ENCODE results near the gene CCDC13.

CCDC13 gene

GRCh38 chr3:42805141-42805821 lies 32.2 kb upstream of the CCDC13 start:
- H2BK120ac ChIP-seq (ENCODE audit: low read depth, low read length), result no peak overlapping the region
- no peak overlapping the region for H4K91ac ChIP-seq (ENCODE audit: low read depth, low read length, poor library complexity)
- no peak overlapping the region for H3K23ac ChIP-seq (ENCODE audit: low read depth, low read length, poor library complexity)
- peaks cover 2 to 23% of the 10 kb centered on the region in 2 donors for H3K36me3 ChIP-seq (replicated peaks in 1 of 2; ENCODE audit: control insufficient read depth in 2 of 2, insufficient read depth in 2 of 2, low read length in 2 of 2)
- peaks cover 4 to 10% of the 10 kb centered on the region in 2 donors for H3K4me1 ChIP-seq (ENCODE audit: control insufficient read depth in 2 of 2, insufficient read depth in 1 of 2, low read depth in 1 of 2, low read length in 2 of 2)
- peaks cover 2% of the 10 kb centered on the region for H3K79me1 ChIP-seq (ENCODE audit: low read depth, low read length)
- peak overlapping the region in 1 of 2 donors; percentile 80 for H3K4me3 ChIP-seq (ENCODE audit: low read length in 2 of 2)
- H2BK5ac ChIP-seq (ENCODE audit: low read length), result no peak overlapping the region
- H3K9ac ChIP-seq (ENCODE audit: low read depth, low read length, poor library complexity), result no peak overlapping the region
- H2AFZ ChIP-seq (ENCODE audit: low read length), result peak overlapping the region; percentile 95
- peak; percentile 35 for DNase-seq (ENCODE audit: low spot score)
- H3K4me2 ChIP-seq (ENCODE audit: insufficient read depth, low read length, poor library complexity, severe bottlenecking), result peak overlapping the region; percentile 89
- H3K27me3 ChIP-seq (ENCODE audit: control insufficient read depth in 3 of 3, insufficient read depth in 3 of 3, low read depth in 1 of 3, low read length in 3 of 3), result peaks cover 0 to 14% (median 8%) of the 10 kb centered on the region in 3 experiments
- no peak overlapping the region for H2BK15ac ChIP-seq (ENCODE audit: low read length)
- no CpG with 5 or more reads among the region's 23 CpGs for WGBS, 2 donors (ENCODE audit: extremely low coverage in 2 of 2, insufficient read length in 2 of 2, insufficient replicate concordance in 1 of 2)
- no peak overlapping the region for H4K8ac ChIP-seq (ENCODE audit: low read depth, low read length)
- no peak overlapping the region for H2BK12ac ChIP-seq (ENCODE audit: low read length)
- H3K18ac ChIP-seq (ENCODE audit: low read length), result no peak overlapping the region
- no peak overlapping the region for H3K4ac ChIP-seq (ENCODE audit: low read length)
- no peak overlapping the region for H3K27ac ChIP-seq (replicated peaks; ENCODE audit: low read length)
- H3K9me3 ChIP-seq (replicated peaks in 1 of 2; ENCODE audit: control insufficient read depth in 2 of 2, insufficient read depth in 1 of 2, low read depth in 1 of 2, low read length in 2 of 2), result no peaks in the 10 kb centered on the region
- no peak overlapping the region for H2AK5ac ChIP-seq (ENCODE audit: low read depth, low read length)
- no peak overlapping the region for H3K14ac ChIP-seq (ENCODE audit: low read length)

DNA sequence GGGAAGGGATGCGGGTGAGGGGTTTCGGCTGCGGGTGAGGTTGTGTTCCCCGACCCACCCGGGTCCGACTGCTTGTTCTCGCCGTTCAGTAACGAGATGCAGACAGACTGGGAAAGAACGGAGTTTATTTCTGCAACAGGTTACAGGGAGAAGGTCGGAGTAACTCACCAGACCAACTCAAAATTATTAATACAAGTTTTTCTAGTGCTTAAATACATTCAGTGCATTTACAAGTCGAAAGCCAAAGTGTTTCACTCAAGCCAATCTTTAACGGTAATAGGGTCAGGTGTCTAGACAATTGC lies 31.7 kb upstream of the CCDC13 start:
- Histone ChIP-seq H3K36me3 (replicated peaks in 1 of 2; ENCODE audit: control insufficient read depth in 2 of 2, insufficient read depth in 2 of 2, low read length in 2 of 2) (peaks cover 2 to 28% of the 10 kb centered on the region in 2 donors), H4K8ac (ENCODE audit: low read depth, low read length) (no peak overlapping the region), H3K14ac (ENCODE audit: low read length) (peak overlapping the region; percentile 95), H3K4me1 (ENCODE audit: control insufficient read depth in 2 of 2, insufficient read depth in 1 of 2, low read depth in 1 of 2, low read length in 2 of 2) (peaks cover 4 to 10% of the 10 kb centered on the region in 2 donors), H3K79me1 (ENCODE audit: low read depth, low read length) (peaks cover 2% of the 10 kb centered on the region), H3K9me3 (replicated peaks in 1 of 2; ENCODE audit: control insufficient read depth in 2 of 2, insufficient read depth in 1 of 2, low read depth in 1 of 2, low read length in 2 of 2) (peaks cover 0 to under 1% of the 10 kb centered on the region in 2 donors), H3K27ac (replicated peaks; ENCODE audit: low read length) (no peak overlapping the region), H2BK12ac (ENCODE audit: low read length) (no peak overlapping the region), H2BK5ac (ENCODE audit: low read length) (no peak overlapping the region), H4K91ac (ENCODE audit: low read depth, low read length, poor library complexity) (no peak overlapping the region), H3K27me3 (ENCODE audit: control insufficient read depth in 3 of 3, insufficient read depth in 3 of 3, low read depth in 1 of 3, low read length in 3 of 3) (peaks cover 0 to 14% (median 8%) of the 10 kb centered on the region in 3 experiments), H2AK5ac (ENCODE audit: low read depth, low read length) (no peak overlapping the region), H3K4me2 (ENCODE audit: insufficient read depth, low read length, poor library complexity, severe bottlenecking) (peak overlapping the region; percentile 89), H2AFZ (ENCODE audit: low read length) (peak overlapping the region; percentile 95), H2BK120ac (ENCODE audit: low read depth, low read length) (no peak overlapping the region), H3K9ac (ENCODE audit: low read depth, low read length, poor library complexity) (peak overlapping the region; percentile 78), H3K18ac (ENCODE audit: low read length) (peak overlapping the region; percentile 96), H3K4ac (ENCODE audit: low read length) (no peak overlapping the region), H2BK15ac (ENCODE audit: low read length) (no peak overlapping the region), H3K23ac (ENCODE audit: low read depth, low read length, poor library complexity) (peak overlapping the region; percentile 100), H3K4me3 (ENCODE audit: low read length in 2 of 2) (peak overlapping the region; percentile 80 to 91)
- DNase-seq (ENCODE audit: low spot score), result no peak
- WGBS, 2 donors (ENCODE audit: extremely low coverage in 2 of 2, insufficient read length in 2 of 2, insufficient replicate concordance in 1 of 2), result no CpG with 5 or more reads among the region's 13 CpGs

GRCh38 chr3:42804106-42804830 lies 31.2 kb upstream of the CCDC13 start, which contains the start of gene HIGD1A:
Gene HIGD1A (minus strand): TSS chr3:42804490. CDS start chr3:42794253, 10,237 bp downstream.
- Histone ChIP-seq H2BK5ac (ENCODE audit: low read length) (no peak within 1 kb of the TSS), H2AK5ac (ENCODE audit: low read depth, low read length) (peak within 1 kb of the TSS; percentile 33), H4K91ac (ENCODE audit: low read depth, low read length, poor library complexity) (no peak within 1 kb of the TSS), H4K8ac (ENCODE audit: low read depth, low read length) (no peak within 1 kb of the TSS), H3K9me3 (replicated peaks in 1 of 2; ENCODE audit: control insufficient read depth in 2 of 2, insufficient read depth in 1 of 2, low read depth in 1 of 2, low read length in 2 of 2) (peaks cover 0 to 4% of the 10 kb centered on the region in 2 donors), H3K4me1 (ENCODE audit: control insufficient read depth in 2 of 2, insufficient read depth in 1 of 2, low read depth in 1 of 2, low read length in 2 of 2) (peaks cover 4 to 10% of the 10 kb centered on the region in 2 donors), H3K4me3 (ENCODE audit: low read length in 2 of 2) (peak within 1 kb of the TSS; percentile 80 to 91), H3K14ac (ENCODE audit: low read length) (peak within 1 kb of the TSS; percentile 95), H3K4ac (ENCODE audit: low read length) (no peak within 1 kb of the TSS), H3K27ac (replicated peaks; ENCODE audit: low read length) (peak within 1 kb of the TSS; percentile 69), H3K36me3 (replicated peaks in 1 of 2; ENCODE audit: control insufficient read depth in 2 of 2, insufficient read depth in 2 of 2, low read length in 2 of 2) (peaks cover 2 to 33% of the 10 kb centered on the region in 2 donors), H2AFZ (ENCODE audit: low read length) (peak within 1 kb of the TSS; percentile 95), H3K23ac (ENCODE audit: low read depth, low read length, poor library complexity) (peak within 1 kb of the TSS; percentile 100), H2BK12ac (ENCODE audit: low read length) (no peak within 1 kb of the TSS), H3K4me2 (ENCODE audit: insufficient read depth, low read length, poor library complexity, severe bottlenecking) (peak within 1 kb of the TSS; percentile 89), H3K9ac (ENCODE audit: low read depth, low read length, poor library complexity) (peak within 1 kb of the TSS; percentile 97), H3K79me1 (ENCODE audit: low read depth, low read length) (peaks cover 2% of the 10 kb centered on the region), H3K18ac (ENCODE audit: low read length) (peak within 1 kb of the TSS; percentile 96), H3K27me3 (ENCODE audit: control insufficient read depth in 3 of 3, insufficient read depth in 3 of 3, low read depth in 1 of 3, low read length in 3 of 3) (peaks cover 0 to 14% (median 8%) of the 10 kb centered on the region in 3 experiments), H2BK120ac (ENCODE audit: low read depth, low read length) (no peak within 1 kb of the TSS), H2BK15ac (ENCODE audit: low read length) (peak within 1 kb of the TSS; percentile 19)
- no CpG with 5 or more reads among the region's 63 CpGs for WGBS, 2 donors (ENCODE audit: extremely low coverage in 2 of 2, insufficient read length in 2 of 2, insufficient replicate concordance in 1 of 2)
- peak; percentile 93 for DNase-seq (ENCODE audit: low spot score)
